ENCODE data around the gene NME3.

DNA sequence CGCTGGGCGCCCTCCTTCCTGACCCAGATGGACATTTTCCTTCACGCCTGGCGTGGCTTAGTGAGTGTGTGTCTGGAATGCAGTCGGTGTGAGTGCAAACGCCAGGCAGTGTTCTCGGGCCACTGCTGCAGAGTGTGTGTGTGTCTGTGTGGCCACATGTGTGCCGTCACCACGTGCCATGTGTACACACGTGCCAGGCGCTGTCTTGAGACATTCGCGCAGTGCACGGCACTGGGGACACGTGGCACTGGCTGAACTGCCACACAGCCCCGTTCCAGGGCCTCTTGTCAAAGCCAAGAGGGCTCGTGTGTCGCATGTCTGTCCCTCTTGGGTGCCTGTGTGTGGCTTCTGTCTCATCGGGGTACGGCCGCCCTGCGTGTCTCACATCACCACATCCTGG is 36.5 kb downstream of the NME3 start:
- TF ChIP-seq, protein P1, sequence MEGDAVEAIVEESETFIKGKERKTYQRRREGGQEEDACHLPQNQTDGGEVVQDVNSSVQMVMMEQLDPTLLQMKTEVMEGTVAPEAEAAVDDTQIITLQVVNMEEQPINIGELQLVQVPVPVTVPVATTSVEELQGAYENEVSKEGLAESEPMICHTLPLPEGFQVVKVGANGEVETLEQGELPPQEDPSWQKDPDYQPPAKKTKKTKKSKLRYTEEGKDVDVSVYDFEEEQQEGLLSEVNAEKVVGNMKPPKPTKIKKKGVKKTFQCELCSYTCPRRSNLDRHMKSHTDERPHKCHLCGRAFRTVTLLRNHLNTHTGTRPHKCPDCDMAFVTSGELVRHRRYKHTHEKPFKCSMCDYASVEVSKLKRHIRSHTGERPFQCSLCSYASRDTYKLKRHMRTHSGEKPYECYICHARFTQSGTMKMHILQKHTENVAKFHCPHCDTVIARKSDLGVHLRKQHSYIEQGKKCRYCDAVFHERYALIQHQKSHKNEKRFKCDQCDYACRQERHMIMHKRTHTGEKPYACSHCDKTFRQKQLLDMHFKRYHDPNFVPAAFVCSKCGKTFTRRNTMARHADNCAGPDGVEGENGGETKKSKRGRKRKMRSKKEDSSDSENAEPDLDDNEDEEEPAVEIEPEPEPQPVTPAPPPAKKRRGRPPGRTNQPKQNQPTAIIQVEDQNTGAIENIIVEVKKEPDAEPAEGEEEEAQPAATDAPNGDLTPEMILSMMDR (IDR thresholded peaks at IDR 0.05), result no peak
- no peak for TF ChIP-seq POLR2A (IDR thresholded peaks at IDR 0.05)
